Stimulated activated naive CD8-positive, alpha-beta T cell treated with anti-CD3 and anti-CD28 coated beads, Interleukin-15, Interleukin-2, amounts not matched to agents 100 U/mL and 50 U/mL, for 24 hours (primary cell): ENCODE data around the gene CLEC16A.

ENCODE experiments used
- ATAC-seq: fragments of 150-1000 bp; cut with Tn5 transposase; one replicate; pipeline ENCODE4 v1.10.0; 2021
- DNase-seq: peaks from one replicate; pipeline ENCODE4 v3.0.0; 2021

Gene CLEC16A

GRCh38 chr16:10988879-10989278 lies 44.5 kb downstream of the CLEC16A start:
- peak; percentile 17 for DNase-seq
- no peak for ATAC-seq

- ATAC-seq: no peak
- no peak for DNase-seq
Observed at GRCh38 chr16:10989559-10989958, 45.2 kb downstream of the CLEC16A start.

GRCh38 chr16:10990378-10990777 lies 46.0 kb downstream of the CLEC16A start:
- no peak for ATAC-seq
- no peak for DNase-seq

GRCh38 chr16:10992112-10992511 lies 47.7 kb downstream of the CLEC16A start:
- DNase-seq (no peak), ATAC-seq (no peak)

GRCh38 chr16:10992797-10993196 lies 48.4 kb downstream of the CLEC16A start:
- peak; percentile 69 for DNase-seq

GRCh38 chr16:10993649-10994048 lies 49.3 kb downstream of the CLEC16A start:
- DNase-seq: no peak
- ATAC-seq: no peak

More at GRCh38 chr16:10992797-10993196, 48.4 kb downstream of the CLEC16A start:
- ATAC-seq: no peak

- no peak for DNase-seq
- no peak for ATAC-seq
Observed at GRCh38 chr16:10994571-10994970, 50.2 kb downstream of the CLEC16A start.

- DNase-seq (no peak), ATAC-seq (no peak)
Observed at GRCh38 chr16:10995565-10995964, 51.2 kb downstream of the CLEC16A start.

GRCh38 chr16:10997485-10997884 lies 53.1 kb downstream of the CLEC16A start:
- DNase-seq (no peak), ATAC-seq (no peak)

GRCh38 chr16:10999300-10999699 lies 54.9 kb downstream of the CLEC16A start:
- ATAC-seq: no peak
- no peak for DNase-seq

- ATAC-seq (no peak), DNase-seq (no peak)
Observed at GRCh38 chr16:11001611-11002010, 57.2 kb downstream of the CLEC16A start.

- no peak for DNase-seq
- ATAC-seq: no peak
Observed at GRCh38 chr16:11003141-11003540, 58.8 kb downstream of the CLEC16A start.

- ATAC-seq (no peak), DNase-seq (no peak)
Observed at GRCh38 chr16:11004351-11004750, 60.0 kb downstream of the CLEC16A start.

GRCh38 chr16:11004973-11005610 lies 60.7 kb downstream of the CLEC16A start:
- no peak for ATAC-seq
- no peak for DNase-seq

GRCh38 chr16:11005611-11005975 lies 61.2 kb downstream of the CLEC16A start:
- no peak for DNase-seq

GRCh38 chr16:11006656-11007055 lies 62.3 kb downstream of the CLEC16A start:
- ATAC-seq (no peak), DNase-seq (no peak)

More at GRCh38 chr16:11005611-11005975, 61.2 kb downstream of the CLEC16A start:
- ATAC-seq: no peak

GRCh38 chr16:11007714-11008280 lies 63.4 kb downstream of the CLEC16A start:
- no peak for ATAC-seq

GRCh38 chr16:11009027-11009755 lies 64.8 kb downstream of the CLEC16A start:
- DNase-seq (no peak), ATAC-seq (no peak)

More at GRCh38 chr16:11007714-11008280, 63.4 kb downstream of the CLEC16A start:
- DNase-seq: no peak

GRCh38 chr16:11010575-11011221 lies 66.3 kb downstream of the CLEC16A start:
- DNase-seq: no peak
- no peak for ATAC-seq

- DNase-seq: no peak
- no peak for ATAC-seq
Observed at GRCh38 chr16:11011326-11011725, 67.0 kb downstream of the CLEC16A start.

GRCh38 chr16:11012841-11013240 lies 68.5 kb downstream of the CLEC16A start:
- no peak for ATAC-seq
- DNase-seq: no peak

GRCh38 chr16:11014136-11014535 lies 69.8 kb downstream of the CLEC16A start:
- no peak for ATAC-seq
- DNase-seq: no peak

GRCh38 chr16:11015076-11015475 lies 70.7 kb downstream of the CLEC16A start:
- ATAC-seq: no peak

More at GRCh38 chr16:11015076-11015475, 70.7 kb downstream of the CLEC16A start:
- no peak for DNase-seq
